SK-N-SH treated with all-trans-retinoic acid at 6 μM for 48 hours (cell line): ENCODE data around the gene YY2.

ENCODE experiments used
- ARNTL ChIP-seq: fragments of 450-650 bp; formaldehyde crosslinking; IDR thresholded peaks from 2 replicates; pipeline ENCODE4 v1.5.0; 2020; ENCODE audit warnings: low read depth, mild to moderate bottlenecking, moderate library complexity, borderline replicate concordance
- ESRRG ChIP-seq: fragments of 250-450 bp; sonication (Bioruptor Pico); IDR thresholded peaks from 2 replicates; pipeline ENCODE4 v1.6.1; 2021; ENCODE audit warnings: mild to moderate bottlenecking
- GLIS3 ChIP-seq: fragments of 250-450 bp; sonication (Bioruptor Pico); IDR thresholded peaks from 2 replicates; pipeline ENCODE4 v1.5.0; 2020; ENCODE audit warnings: mild to moderate bottlenecking, moderate library complexity
- SNAI2 ChIP-seq: fragments of 250-450 bp; sonication (Bioruptor Pico); IDR thresholded peaks from 2 replicates; pipeline ENCODE4 v1.5.0; 2020; ENCODE audit warnings: mild to moderate bottlenecking, moderate library complexity
- ZC3H10 ChIP-seq: fragments of 250-450 bp; sonication (Bioruptor Pico); IDR thresholded peaks from 2 replicates; pipeline ENCODE4 v1.5.1; 2021; ENCODE audit warnings: mild to moderate bottlenecking, moderate library complexity
- ZNF565 ChIP-seq: fragments of 450-650 bp; formaldehyde crosslinking; conservative IDR thresholded peaks from 2 replicates; pipeline ENCODE4 v1.5.0; 2020; ENCODE audit warnings: low read depth, mild to moderate bottlenecking, moderate library complexity
- ZNF8 ChIP-seq: fragments of 450-650 bp; formaldehyde crosslinking; IDR thresholded peaks from 2 replicates; pipeline ENCODE4 v1.5.0; 2020; ENCODE audit warnings: mild to moderate bottlenecking, moderate library complexity
- TF ChIP-seq, protein P1 (sequence below): fragments of 250-450 bp; sonication (Bioruptor Pico); IDR thresholded peaks from 2 replicates; pipeline ENCODE4 v1.5.0; 2020; ENCODE audit warnings: mild to moderate bottlenecking, moderate library complexity
- TF ChIP-seq, protein P2 (sequence below): fragments of 250-450 bp; sonication (Bioruptor Pico); IDR thresholded peaks from 2 replicates; pipeline ENCODE4 v1.5.1; 2021; ENCODE audit warnings: mild to moderate bottlenecking, moderate library complexity
- TF ChIP-seq, protein P3 (sequence below): fragments of 250-450 bp; sonication (Bioruptor Pico); IDR thresholded peaks from 2 replicates; pipeline ENCODE4 v1.8.0; 2020; ENCODE audit warnings: mild to moderate bottlenecking, moderate library complexity, borderline replicate concordance
- TF ChIP-seq, protein P4 (sequence below): fragments of 250-450 bp; sonication (Bioruptor Pico); IDR thresholded peaks from 2 replicates; pipeline ENCODE4 v1.8.0; 2021; ENCODE audit warnings: low read depth, mild to moderate bottlenecking, moderate library complexity, borderline replicate concordance

DNA sequence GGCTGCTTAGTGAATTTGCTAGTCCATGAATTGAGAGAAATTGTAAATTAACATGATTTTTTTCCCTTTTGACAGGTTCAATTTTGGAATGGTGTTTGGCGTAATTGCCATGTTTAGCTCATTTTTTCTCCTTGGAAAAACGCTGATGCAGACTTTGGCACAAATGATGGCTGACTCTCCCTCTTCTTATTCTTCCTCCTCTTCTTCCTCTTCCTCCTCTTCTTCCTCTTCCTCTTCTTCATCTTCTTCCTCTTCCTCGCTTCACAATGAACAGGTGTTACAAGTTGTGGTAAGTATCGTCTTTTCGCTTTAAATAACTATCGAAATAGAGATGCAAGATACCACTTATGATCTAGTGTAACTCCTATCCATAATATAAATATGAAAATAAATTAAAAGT, 10.7 kb upstream of the YY2 start:
- TF ChIP-seq, protein P1, sequence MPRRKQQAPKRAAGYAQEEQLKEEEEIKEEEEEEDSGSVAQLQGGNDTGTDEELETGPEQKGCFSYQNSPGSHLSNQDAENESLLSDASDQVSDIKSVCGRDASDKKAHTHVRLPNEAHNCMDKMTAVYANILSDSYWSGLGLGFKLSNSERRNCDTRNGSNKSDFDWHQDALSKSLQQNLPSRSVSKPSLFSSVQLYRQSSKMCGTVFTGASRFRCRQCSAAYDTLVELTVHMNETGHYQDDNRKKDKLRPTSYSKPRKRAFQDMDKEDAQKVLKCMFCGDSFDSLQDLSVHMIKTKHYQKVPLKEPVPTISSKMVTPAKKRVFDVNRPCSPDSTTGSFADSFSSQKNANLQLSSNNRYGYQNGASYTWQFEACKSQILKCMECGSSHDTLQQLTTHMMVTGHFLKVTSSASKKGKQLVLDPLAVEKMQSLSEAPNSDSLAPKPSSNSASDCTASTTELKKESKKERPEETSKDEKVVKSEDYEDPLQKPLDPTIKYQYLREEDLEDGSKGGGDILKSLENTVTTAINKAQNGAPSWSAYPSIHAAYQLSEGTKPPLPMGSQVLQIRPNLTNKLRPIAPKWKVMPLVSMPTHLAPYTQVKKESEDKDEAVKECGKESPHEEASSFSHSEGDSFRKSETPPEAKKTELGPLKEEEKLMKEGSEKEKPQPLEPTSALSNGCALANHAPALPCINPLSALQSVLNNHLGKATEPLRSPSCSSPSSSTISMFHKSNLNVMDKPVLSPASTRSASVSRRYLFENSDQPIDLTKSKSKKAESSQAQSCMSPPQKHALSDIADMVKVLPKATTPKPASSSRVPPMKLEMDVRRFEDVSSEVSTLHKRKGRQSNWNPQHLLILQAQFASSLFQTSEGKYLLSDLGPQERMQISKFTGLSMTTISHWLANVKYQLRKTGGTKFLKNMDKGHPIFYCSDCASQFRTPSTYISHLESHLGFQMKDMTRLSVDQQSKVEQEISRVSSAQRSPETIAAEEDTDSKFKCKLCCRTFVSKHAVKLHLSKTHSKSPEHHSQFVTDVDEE (CRISPR knock-in tag), result no peak
- no peak for TF ChIP-seq ZNF565 (CRISPR knock-in tag)
- TF ChIP-seq ZNF8 (CRISPR knock-in tag), result no peak
- TF ChIP-seq SNAI2 (CRISPR knock-in tag), result no peak
- TF ChIP-seq, protein P2, sequence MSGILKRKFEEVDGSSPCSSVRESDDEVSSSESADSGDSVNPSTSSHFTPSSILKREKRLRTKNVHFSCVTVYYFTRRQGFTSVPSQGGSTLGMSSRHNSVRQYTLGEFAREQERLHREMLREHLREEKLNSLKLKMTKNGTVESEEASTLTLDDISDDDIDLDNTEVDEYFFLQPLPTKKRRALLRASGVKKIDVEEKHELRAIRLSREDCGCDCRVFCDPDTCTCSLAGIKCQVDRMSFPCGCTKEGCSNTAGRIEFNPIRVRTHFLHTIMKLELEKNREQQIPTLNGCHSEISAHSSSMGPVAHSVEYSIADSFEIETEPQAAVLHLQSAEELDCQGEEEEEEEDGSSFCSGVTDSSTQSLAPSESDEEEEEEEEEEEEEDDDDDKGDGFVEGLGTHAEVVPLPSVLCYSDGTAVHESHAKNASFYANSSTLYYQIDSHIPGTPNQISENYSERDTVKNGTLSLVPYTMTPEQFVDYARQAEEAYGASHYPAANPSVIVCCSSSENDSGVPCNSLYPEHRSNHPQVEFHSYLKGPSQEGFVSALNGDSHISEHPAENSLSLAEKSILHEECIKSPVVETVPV (CRISPR knock-in tag), result no peak
- no peak for TF ChIP-seq ZC3H10 (CRISPR knock-in tag)
- TF ChIP-seq, protein P3, sequence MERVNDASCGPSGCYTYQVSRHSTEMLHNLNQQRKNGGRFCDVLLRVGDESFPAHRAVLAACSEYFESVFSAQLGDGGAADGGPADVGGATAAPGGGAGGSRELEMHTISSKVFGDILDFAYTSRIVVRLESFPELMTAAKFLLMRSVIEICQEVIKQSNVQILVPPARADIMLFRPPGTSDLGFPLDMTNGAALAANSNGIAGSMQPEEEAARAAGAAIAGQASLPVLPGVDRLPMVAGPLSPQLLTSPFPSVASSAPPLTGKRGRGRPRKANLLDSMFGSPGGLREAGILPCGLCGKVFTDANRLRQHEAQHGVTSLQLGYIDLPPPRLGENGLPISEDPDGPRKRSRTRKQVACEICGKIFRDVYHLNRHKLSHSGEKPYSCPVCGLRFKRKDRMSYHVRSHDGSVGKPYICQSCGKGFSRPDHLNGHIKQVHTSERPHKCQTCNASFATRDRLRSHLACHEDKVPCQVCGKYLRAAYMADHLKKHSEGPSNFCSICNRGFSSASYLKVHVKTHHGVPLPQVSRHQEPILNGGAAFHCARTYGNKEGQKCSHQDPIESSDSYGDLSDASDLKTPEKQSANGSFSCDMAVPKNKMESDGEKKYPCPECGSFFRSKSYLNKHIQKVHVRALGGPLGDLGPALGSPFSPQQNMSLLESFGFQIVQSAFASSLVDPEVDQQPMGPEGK (CRISPR knock-in tag), result no peak
- TF ChIP-seq, protein P4, sequence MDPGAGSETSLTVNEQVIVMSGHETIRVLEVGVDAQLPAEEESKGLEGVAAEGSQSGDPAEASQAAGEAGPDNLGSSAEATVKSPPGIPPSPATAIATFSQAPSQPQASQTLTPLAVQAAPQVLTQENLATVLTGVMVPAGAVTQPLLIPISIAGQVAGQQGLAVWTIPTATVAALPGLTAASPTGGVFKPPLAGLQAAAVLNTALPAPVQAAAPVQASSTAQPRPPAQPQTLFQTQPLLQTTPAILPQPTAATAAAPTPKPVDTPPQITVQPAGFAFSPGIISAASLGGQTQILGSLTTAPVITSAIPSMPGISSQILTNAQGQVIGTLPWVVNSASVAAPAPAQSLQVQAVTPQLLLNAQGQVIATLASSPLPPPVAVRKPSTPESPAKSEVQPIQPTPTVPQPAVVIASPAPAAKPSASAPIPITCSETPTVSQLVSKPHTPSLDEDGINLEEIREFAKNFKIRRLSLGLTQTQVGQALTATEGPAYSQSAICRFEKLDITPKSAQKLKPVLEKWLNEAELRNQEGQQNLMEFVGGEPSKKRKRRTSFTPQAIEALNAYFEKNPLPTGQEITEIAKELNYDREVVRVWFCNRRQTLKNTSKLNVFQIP (CRISPR knock-in tag), result no peak
- TF ChIP-seq ARNTL (CRISPR knock-in tag), result no peak
- no peak for TF ChIP-seq GLIS3 (CRISPR knock-in tag)
- TF ChIP-seq ESRRG (CRISPR knock-in tag), result no peak
